HG03025 (cell line): ENCODE data around the gene UCP2.
"Not testable (repeated sequence)": the region's sequence is repeated elsewhere in the genome, so short reads cannot be mapped to it uniquely, and the experiment has no call there.

ENCODE experiments used
- ATAC-seq: cut with Tn5 transposase; IDR thresholded peaks from one replicate; pipeline ENCODE4 v1.9.1; 2021; ENCODE audit warnings: mild to moderate bottlenecking, moderate library complexity; ENCODE audit not compliant: unreplicated experiment, low FRiP score

UCP2 gene

DNA sequence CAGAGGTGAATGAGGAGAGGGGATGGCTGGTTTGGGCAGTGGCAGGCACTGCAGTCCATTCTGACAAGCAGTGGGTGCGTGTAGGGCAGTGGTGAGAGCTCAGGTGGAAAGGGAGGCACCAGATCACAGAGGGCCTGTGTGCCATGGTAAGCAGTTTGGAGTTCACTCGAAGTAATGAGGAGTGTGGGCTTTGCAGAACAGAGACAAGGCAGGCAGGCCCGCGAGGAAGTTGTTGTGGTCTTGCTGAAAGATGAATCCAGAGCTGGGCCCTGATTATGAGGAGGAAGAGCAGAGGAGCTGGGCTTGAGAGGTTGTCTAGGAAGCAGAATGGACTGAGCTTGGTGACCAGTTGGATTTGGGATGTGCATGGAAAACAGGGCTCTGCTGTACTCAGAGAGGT is 33.4 kb downstream of the UCP2 start:
- no peak for ATAC-seq

DNA sequence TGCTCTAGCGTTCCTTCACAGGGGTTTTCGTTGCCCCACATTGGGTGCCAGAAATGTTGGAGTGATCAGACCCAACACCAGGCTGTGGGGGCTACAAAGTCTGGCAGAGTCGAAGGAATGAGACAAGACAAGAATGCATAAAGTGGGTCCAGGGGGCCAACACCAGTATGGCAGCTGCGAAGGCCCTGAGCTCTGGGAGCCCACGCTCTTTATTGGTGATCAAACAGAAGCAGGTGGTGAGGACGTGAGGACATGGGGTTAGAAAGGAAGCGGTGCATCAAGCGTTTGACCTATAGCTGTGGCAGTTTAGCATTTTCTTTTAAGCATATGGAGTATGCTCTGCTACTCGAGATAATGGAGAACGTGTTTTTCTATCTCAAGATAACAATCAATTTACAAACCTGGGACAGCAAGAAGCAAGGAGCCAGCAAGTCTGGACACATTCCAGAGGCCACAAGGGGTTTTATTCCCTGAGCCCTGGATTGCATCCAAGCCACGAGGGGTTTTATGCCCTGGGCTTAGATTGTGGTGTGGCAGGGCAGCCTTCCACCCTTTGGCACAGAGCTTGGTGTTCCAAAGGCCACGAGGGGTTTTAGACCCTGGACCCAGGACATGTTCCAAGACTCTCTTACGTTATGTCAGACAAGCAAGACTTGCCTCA is 35.7 kb downstream of the UCP2 start:
- no peak for ATAC-seq

DNA sequence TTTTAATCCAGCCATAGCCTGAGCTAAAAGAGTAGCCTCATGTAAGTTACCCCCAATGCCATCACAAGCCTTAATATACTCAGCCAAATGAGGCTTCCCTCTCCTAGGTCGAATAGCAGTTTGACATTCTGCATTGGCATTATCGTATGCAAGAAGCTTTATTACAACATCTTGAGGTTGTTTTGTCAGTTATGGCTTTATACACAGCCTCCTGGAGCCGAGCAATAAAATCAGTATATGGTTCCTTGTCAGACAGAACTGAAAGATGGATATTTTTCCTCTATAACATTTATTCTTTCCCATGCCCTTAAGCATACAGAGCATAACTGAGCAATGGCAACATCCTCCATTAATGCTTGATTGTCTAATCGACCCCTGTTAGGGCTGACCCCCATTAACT is 37.2 kb downstream of the UCP2 start:
- ATAC-seq, result no peak

DNA sequence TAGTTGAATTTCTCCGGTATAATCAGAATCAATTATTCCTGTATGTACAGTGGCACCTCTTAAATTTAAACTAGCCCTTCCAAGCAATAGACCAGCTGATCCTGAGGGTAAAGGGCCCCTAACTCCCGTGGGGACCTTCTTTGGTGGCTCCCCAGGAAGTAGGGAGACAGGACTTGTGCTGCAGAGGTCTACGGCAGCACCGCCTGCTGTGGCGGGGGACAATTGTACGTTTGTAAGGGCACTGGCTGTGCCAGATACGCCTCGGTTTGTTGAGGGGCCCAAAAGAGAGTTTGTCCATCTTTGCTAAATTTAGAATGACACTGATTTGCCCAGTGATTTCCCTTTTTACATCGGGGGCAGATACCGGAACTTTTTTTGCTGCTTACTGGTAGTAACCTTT is 37.7 kb downstream of the UCP2 start:
- no peak for ATAC-seq

DNA sequence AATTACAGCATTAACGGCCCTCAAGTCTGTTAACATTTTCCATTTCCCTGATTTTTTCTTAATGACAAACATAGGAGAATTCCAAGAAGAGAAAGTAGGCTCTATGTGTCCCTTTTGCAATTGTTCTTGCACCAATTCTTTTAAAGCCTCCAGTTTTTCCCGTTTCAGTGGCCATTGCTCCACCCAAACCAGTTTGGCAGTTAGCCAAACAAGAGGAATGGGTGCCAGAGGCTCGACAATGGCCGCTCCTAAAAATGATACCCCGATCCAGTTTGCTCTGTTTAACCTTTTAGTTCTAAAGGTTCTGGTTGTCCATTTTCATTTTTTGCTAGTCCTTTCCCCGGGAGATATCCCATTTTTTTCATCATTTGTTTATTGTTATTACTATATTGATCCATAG is 38.6 kb downstream of the UCP2 start:
- no peak for ATAC-seq

DNA sequence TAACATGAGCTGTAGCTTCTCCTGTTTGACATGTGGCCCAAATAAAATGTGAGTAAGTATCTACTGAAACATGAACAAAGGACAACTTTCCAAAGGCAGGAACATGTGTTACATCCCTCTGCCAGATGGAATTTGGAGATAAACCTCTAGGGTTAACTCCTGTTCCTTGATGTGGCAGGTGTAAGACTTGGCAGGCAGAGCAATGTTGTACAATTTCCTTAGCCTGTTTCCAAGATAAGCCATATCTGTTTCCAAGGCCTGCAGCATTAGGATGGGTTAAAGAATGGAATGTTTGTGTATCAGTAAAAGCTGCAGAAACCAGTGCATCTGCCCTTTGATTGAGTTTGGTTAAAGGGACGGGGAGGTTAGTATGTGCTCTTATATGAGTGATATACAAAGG is 40.6 kb downstream of the UCP2 start:
- no peak for ATAC-seq

DNA sequence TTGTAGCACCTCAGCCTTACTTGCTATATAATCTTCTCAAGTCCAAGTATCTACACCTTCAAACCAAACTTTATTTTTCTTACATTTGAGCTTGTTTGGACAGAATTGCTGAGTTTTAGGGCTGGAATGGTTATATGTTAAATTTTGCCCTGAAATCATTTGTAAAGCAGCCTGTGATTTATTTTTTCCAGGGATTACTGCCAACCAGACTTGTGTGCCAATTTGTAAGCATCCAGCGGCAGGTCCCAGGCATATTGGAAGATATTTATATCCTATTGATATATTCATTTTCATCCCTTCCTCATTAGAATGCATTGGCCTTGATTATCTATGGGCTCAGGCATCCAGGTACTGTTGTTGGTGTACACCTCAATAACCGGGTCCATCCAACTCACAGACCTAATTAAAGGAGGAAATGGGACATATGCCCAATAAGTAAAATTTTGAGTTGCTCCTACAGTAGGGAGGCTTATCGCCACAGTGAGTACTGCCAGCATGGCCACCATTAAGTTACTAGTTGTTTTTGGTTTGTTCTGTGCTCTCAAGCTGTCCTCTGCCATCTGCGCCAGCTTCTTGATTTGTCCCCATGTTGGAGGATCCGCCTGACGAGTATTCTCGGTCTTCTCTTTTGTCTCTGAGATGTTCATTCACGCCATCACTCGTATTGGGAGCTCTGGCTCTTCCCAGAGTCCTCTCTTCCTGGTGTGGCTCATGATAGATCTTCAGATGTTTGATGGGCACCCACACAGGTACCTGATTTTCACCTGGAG is 41.7 kb downstream of the UCP2 start:
- ATAC-seq, result no peak

DNA sequence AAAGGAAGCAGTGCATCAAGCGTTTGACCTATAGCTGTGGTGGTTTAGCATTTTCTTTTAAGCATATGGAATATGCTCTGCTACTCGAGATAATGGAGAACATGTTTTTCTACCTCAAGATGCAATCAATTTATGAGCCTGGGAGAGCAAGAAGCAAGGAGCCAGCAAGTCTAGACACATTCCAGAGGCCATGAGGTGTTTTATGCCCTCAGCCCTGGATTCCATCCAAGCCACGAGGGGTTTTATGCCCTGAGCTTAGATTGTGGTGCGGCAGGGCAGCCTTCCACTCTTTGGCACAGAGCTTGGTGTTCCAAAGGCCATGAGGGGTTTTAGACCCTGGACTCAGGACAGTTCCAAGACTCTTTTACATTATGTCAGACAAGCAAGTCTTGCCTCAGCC is 43.5 kb downstream of the UCP2 start:
- ATAC-seq, result no peak

DNA sequence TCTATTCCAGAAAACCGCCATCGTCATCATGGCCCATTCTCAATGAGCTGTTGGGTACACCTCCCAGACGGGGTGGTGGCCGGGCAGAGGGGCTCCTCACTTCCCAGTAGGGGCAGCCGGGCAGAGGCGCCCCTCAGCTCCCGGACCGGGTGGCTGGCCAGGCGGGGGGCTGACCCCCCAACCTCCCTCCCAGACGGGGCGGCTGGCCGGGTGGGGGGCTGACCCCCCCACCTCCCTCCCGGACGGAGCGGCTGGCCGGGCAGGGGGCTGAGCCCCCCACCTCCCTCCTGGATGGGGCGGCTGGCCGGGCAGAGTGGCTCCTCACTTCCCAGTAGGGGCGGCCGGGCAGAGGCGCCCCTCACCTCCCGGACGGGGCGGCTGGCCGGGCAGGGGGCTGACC is 46.6 kb downstream of the UCP2 start:
- not testable (repeated sequence) for ATAC-seq

DNA sequence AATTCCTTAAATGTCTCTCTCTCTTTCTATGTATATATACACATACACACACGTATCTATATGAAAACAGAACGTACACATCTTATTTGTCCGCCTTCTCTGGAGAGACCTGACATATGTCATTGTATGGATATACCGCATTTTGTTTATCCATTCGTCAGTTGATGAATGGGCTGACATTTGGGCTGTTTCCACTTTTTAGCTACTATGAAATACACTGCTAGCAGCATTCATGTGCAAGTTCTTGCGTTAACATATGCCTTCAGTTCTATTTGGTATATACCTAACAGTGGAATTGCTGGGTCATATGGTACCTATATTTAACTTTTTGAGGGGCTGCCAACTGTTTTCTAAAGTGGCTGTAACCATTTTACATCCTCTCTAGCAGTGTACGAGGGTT is 49.9 kb downstream of the UCP2 start:
- ATAC-seq, result no peak

DNA sequence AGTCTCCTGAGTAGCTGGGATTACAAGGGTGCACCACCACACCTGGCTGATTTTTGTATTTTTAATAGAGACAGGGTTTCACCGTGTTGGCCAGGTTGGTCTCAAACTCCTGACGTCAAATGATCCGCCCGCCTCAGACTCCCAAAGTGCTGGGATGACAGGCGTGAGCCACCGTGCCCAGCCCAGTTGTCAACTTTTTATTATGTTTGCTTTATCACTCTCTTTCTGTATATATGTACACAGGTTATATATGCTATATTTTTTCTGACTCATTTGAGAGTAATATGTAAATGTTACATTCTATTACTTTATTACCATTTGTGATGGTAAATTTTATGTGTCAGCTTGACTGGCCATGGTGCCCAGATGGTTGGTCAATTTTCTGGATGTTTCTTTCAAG is 50.7 kb downstream of the UCP2 start:
- no peak for ATAC-seq

DNA sequence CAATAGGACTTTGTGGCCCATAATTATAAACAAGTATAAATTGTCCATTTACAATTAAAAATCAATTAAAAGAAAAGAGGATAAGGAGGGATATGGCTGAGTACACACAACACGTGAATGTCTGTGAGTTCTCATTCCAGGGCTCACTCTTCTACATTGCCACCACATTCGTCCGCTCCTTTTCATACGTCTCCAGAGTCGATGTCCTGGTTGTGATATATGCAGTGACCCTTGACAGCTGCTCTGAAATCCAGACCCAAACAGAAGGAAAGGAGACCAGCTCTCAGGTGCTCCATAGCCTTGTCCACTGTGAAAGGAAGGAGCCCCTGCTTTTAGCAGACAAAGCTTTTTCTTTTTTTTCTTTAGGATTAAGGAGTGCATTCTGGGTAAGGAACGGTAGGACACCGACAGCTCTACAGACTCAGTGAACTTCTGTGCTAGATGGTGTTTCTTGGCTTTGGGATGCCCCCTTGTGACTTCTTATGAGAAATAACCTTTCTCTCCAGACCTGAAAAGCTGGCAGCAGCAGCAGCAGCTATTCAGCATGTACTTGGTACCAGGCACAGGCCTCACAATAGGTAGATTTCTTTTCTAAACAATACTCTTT is 51.5 kb downstream of the UCP2 start:
- ATAC-seq, result no peak

DNA sequence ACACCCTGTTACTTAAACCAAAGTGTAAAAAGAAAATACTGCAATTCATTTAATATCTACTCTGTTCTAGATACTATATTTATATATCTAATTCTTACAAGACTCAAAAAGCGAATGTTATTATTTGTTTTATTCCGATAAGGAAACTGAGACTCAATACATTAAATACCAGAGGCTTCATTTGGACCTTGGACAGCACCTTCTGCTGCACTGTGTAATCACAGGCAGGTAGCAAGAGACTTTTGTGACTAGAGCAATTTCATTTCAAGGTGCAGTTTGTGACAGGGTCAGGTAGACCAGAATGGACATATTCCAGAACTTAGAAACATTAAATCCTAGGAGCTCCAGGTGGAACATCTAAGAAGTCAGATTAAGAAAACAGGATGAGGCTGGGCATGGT is 53.3 kb downstream of the UCP2 start:
- ATAC-seq, result no peak
